GM23248 (cell line): ENCODE results near the gene GIGYF2.

Source experiments
- EZH2 ChIP-seq: fragments of 200-600 bp; sonication (generic); IDR thresholded peaks from 2 replicates; pipeline ENCODE4 v1.6.1; 2018; ENCODE audit warnings: antibody characterized with exemption, mild to moderate bottlenecking; ENCODE audit not compliant: insufficient read depth, poor library complexity, severe bottlenecking
- EZH2phosphoT487 ChIP-seq: fragments of 200-600 bp; sonication (generic); IDR thresholded peaks from 2 replicates; pipeline ENCODE4 v1.6.1; 2018; ENCODE audit warnings: antibody characterized with exemption, moderate library complexity, mild to moderate bottlenecking, low read depth; ENCODE audit not compliant: insufficient read depth

DNA sequence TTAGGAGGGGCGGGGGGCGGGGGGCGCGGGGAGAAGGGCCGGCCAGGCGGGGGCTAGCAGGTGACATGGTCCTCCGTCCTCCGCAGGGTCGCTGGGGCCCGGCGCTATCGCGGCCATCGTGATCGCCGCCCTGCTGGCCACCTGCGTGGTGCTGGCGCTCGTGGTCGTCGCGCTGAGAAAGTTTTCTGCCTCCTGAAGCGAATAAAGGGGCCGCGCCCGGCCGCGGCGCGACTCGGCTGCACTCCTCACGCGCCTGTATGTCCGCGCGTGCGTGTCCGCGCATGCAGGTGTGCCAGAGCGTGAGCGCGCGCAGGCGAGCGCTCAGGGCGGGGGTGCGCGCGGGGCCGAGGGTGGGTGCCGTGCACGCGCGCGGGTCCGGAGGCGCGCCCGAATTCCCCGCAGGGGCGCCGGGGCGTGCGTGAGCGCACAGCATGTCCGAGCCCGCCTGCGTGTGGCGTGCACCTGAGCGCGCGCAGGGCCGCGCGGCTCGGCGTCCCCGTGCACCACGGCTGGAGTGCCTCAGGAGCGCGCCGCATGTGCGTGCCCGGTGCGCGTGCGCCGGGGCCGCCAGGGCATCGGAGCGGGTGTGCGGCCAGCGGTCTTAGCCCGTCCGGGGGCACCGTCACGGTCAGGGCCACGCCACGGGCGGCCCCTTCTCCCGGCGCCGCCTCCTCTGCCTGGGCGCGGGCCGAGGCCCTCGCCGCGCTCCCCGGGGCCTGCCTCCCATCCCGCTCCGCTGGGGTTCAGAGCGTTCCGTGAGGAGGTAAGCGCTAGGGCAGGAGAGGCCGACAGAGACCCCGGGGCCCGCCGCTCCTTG is 179.2 kb downstream of the GIGYF2 start:
- TF ChIP-seq EZH2, result peak; percentile 20
- no peak for TF ChIP-seq EZH2phosphoT487
